Measurements from ENCODE around the gene ST3GAL4.
"Not testable (repeated sequence)": the region's sequence is repeated elsewhere in the genome, so short reads cannot be mapped to it uniquely, and the experiment has no call there.

Gene ST3GAL4

GRCh38 chr11:126345759-126346585 is 9.5 kb upstream of the ST3GAL4 start:
- no peak for DNase-seq (ENCODE audit: low read depth)

GRCh38 chr11:126346586-126346940 is 8.9 kb upstream of the ST3GAL4 start:
- no peak for DNase-seq (ENCODE audit: low read depth)

DNA sequence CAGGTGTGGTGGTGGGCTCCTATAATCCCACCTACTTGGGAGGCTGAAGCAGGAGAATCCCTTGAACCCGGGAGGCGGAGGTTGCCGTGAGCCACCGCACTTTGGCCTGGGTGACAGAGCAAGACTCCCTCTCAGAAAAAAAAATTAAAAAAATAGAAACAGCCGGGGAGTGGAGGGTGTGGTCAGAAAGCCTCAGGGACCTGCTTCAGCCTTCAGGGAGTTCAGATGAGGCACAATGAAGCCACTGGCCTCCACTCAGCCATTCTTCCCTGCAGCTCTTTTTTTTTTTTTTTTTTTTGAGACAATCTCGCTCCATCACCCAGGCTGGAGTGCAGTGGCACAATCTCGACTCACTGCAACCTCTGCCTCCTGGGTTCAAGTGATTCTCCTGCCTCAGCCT is 8.5 kb upstream of the ST3GAL4 start:
- not testable (repeated sequence) for DNase-seq (ENCODE audit: low read depth)

DNA sequence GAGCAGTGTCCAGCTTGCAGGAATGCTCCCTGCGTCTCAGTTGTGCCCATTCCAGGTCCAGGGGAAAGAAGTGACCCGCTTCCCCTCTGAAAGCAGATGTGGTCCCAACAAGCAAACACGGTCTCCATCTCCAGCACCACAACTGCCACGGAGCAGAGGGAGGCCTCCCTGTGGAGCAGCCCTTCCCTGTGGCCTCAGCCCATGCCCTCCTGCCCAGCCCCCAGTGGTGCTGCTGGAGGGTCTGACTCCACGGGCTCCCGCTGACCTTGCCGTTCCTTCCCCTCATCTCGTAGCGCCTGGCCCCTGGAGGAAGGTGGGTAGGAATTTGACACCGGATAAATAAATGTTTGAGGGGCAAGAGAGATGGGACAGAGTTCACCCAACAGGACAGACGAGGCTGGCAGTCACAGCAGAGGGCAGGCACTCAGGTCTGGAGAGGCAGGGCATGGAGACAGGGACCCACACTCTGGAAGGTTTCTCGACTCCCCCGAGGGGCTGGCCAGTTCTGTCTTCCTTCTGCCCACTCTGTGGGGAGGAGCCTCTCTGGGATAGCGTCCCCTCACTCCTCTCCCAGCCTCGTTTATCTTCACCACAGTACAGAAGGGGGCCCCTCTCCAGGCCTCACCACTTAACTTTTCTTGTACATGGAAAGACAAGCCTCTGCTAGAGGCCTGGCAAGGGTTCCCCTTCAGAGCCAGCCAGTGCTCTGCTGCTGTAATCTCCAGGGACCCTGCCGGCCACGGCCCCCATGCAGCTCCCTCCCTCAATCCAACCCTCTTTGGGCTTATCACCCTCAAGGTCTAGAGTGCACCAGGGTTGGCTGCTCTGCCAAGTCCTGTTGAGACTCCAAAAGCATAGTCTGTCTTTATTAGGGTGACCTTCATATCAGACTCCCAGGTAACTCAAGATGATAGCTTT is 7.5 kb upstream of the ST3GAL4 start:
- DNase-seq (ENCODE audit: low read depth), result no peak

- DNase-seq (ENCODE audit: low read depth), result no peak
Measured at GRCh38 chr11:126348806-126349582, 6.5 kb upstream of the ST3GAL4 start.

DNA sequence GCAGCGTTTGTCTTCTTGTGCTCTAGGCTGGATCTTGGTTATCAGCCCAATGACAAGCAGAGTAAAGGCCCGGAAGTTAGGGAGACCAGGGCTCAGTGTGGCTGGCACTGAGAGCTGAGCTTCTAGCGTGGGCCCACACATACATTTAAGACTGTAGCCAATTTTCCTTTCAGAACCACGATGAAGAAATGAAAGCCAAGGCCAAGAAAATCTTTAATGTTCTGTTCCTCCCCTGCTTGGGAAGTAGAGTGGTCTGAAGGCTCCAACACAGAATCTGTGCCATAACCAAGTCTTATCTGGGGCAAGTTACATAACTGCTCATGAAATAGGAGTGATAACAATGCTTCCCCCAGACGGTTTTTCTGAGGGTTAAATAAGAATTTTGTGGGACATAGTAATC is 4.7 kb upstream of the ST3GAL4 start:
- no peak for DNase-seq (ENCODE audit: low read depth)

- DNase-seq (ENCODE audit: low read depth), result no peak
Measured at GRCh38 chr11:126352163-126352562, 3.3 kb upstream of the ST3GAL4 start.

DNA sequence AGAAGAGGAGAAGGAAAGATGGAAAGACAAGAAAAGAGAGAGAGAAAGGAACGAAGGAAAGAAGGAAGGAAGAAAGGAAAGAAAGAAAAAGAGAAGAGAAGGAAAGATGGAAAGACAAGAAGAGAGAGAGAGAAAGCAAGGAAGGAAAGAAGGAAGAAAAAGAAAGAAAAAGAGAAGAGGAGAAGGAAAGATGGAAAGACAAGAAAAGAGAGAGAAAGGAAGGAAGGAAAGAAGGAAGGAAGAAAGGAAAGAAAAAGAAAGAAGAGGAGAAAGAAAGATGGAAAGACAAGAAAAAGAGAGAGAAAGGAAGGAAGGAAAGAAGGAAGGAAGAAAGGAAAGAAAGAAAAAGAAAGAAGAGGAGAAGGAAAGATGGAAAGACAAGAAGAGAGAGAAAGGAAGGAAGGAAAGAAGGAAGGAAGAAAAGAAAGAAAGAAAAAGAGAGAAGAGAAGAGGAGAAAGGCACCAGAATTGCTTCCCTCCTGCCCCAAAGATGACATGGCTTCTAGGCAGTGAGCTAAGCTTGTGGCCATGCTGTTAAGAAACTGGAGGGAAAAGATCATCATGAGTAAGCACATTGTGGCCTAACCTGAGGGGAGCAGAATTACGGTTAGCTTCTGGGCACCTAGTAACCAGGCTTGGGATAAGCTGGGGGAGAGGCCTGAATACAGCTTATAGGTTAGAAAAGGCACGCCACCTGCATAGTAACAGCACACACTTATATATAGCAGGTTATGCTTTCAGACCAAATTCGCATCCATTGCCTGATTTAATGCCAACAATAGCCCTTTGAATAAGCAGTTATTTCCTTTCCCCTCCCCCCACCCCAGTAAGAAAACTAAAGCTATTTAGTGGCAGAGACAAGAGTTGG is 2.3 kb upstream of the ST3GAL4 start:
- no peak for DNase-seq (ENCODE audit: low read depth)

GRCh38 chr11:126354631-126355323 is 709 bp upstream of the ST3GAL4 start:
- DNase-seq (ENCODE audit: low read depth), result no peak

DNA sequence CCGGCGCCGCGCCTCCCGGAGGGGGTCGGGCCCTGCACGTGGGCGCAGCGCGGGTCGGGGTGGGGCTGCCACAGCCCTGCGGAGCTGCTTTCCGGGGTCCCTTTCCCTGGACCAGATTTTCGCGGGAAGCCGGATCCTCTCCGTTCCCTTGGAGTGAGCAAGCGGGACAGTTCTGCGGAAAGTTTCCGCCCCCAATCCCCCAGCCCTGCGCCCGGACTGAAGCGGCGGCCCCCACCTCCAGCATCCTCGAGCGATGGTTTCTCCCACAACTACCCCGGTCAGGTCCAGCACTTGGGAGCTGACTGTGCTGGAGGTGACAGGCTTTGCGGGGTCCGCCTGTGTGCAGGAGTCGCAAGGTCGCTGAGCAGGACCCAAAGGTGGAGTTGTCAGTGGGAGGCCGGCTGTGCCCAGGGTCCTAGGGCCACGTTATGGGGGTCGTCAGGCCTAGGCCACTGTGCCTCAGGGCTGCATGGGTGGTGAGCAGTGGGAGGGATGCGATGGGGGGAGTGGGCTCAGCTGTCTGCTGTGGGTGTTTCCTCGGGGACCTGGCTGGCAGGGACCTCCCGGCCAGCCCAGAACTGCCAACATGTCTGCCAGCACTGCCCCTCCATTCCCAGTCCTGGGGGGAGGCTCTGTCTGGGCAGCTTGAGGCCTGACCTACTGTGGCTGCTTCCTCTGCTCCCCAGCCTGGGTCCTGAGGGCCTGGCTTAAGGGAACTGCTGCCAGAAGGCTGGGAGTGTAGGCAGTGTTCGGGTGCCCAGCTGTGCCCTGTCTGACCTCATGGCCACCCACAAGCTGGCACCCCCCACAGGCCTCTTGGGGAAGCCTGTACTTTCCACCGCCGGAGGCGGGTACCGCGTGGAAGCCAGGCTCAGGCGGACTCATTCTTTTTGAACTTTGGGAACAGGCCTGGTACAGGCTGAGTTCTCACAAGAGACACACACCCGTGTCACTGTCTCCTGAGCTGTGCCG is 726 bp downstream of the ST3GAL4 start:
- no peak for DNase-seq (ENCODE audit: low read depth)

- DNase-seq (ENCODE audit: low read depth), result no peak
Measured at GRCh38 chr11:126357055-126357962, 1.8 kb downstream of the ST3GAL4 start.

DNA sequence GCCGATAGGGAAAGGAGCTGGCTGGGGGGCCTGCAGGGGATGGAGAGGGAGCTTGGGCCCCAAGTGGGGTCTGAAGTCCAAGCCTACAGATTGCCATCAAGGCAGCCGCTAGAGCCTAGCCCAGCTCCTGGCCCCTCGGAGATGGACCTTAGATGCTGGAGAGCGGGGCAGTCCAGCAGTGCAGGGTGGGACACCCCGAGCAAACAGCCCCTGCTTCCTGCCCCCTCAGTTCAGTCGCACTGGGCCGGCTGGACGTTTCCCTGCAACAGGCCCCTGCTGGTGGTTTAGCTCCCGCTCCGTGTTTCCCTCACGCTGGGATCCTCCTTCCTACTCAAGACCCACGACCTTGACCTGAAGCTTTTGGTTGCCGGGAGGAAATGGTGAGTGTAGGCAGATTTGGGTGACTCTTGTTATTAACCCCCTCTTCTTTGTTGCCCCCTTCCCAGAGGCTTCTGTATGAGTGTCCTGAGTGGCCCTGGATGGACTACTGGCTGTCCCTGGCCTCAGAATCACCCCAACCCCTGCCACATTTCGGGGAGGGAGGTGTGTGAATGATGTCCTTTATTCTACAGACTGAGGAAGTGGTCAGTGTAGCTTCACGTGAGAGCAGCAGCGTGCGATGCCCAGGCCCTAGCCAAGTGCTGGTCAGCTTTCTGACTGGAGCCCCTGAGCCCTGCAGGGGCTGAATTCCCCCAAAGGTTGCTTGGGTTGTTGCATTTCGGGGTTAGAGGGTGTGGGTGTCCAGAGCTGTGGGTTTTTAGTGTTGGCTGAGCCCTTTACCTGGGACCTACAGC is 2.7 kb downstream of the ST3GAL4 start:
- DNase-seq (ENCODE audit: low read depth), result no peak

DNA sequence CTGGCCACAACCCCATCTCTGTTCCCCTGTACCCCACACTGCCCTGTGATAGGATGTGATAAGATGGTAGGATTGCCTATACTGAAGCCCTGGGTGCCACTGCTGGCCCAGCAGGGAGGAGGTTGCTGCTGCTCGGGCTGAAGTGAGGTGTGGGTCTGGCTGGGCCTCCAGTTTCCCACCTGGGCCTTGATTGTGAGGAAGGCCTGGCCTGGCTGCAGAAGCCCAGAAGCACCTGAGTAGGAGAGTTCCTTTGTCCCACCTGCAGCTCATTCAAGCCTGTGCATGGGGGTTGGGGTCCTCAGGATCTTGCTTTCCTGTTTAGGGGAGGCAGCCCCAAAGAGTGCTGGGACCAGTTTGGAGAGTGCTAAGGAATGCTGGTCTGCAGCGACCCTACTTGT is 3.3 kb downstream of the ST3GAL4 start:
- no peak for DNase-seq (ENCODE audit: low read depth)

DNA sequence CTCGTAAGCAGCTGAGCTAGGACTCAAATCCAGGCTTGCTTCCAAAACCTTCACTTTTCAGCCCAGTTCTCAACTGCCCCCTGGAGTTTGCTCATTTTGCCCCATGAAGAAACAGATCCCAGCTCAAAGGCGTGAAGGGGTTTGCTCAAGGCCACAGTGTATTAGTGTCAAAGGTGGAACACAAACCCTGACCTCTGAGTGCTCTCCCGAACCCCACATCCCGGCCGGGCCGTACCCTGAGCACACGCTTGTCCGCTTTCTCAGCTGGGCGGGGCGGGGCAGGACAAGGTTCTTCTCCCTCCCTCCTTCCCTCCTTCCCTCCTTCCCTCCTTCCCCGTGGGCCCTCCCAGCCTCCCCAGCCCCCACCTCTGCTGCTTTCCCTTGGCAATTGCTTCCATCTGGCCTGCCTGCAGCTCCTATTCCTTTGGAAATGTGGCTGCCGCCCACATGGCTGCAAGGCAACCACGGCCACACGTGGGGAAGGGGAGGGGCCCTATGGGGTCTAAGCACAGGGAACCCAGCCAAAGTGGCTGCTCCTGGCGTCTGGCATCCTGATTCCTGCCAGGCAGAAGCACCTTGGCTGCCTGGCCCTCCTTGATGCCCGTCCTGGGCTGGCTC is 4.1 kb downstream of the ST3GAL4 start:
- DNase-seq (ENCODE audit: low read depth), result no peak

DNA sequence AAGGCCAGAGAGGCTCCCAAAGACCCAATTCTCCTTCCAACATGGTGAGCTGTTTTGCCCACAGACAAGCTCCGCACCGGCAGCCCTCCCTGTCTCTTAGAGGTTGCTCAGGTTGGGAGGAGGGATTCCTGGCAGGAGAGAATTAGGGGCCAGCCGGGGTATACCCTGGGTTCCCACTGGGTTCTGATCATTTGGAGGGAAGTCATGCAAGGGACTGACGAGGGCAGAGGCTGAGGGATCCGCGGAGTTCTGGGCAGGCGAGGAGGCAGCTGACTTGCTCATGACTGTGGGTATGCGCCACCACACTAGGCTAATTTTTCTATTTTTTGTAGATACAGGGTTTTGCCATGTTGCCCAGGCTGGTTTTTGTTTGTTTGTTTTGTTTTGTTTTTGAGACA is 4.6 kb downstream of the ST3GAL4 start:
- DNase-seq (ENCODE audit: low read depth), result no peak

DNA sequence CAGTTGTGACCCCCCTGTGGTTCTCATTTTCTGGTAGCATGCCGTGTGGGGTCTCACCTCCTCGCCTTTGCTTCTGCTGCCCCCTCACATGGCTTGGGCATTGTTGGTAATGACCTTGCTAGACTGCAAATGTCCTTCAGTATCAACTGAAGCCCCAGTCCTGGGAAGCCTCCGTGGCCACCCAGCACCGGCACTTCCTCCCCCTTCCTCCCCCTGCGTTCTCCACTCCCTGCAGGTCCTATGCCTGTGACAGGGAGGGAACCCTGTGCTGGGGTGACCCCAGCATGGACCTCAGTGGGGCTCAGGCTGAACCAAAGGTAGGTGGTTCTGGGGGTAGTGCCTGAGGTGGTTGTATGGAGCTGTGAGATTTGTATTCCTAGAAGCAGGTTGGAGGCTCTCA is 5.9 kb downstream of the ST3GAL4 start:
- no peak for DNase-seq (ENCODE audit: low read depth)

Data from T follicular helper cell (primary cell).